Vein endothelial cell (primary cell): ENCODE data around the gene TMA7B. TPM values are rescaled to one million over a fixed set of nuclear protein-coding genes. Genes with fewer than 3 reads are reported as not detected.

Experiments used
- total RNA-seq: library from RNA; depleted of rRNA; stranded (reverse); fragments of >200 nt; gene quantifications from 2 replicates; pipeline ENCODE4 v1.2.3, GENCODE V29; 2012

TMA7B gene
- total RNA-seq: not detected in 2 replicates

DNA sequence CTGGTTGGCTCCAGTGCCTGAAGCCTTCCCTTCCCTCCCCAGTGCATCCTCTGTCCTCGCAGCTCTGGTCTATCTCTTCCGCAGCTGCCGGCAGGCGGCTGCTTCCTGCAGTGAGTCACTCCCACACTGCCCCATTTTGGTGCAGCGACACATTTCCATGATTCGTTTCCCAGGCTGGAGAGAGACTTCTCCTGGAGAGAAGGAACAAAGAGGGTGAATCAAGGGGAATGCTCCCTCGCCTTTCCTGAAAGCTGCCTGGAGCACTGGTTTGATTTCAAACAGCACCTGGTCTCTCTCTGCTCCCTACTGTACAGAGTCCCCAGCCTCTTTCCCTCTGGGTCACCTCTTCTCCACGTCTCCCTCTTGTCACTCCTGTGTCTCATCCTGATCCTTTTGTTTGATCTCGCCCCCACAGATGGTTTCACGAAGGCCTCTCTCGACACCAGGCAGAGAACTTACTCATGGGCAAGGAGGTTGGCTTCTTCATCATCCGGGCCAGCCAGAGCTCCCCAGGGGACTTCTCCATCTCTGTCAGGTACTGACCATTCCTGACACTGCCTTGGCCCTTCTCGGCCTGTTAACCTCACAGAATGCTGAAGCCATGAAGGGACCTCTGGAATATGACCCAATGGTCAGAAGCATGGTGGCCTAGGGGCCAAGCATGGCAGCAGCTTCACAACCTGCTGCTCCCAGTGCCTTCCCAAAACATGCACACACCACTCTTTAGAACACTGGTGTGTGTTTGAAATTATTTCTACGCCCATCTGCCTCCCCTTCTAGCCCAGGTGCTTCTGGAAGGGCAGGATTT is at the start of gene TMA7B:
Gene TMA7B (plus strand): TSS at position 758 of the 808 bp plus-strand sequence. CDS start 3,978 bp downstream, outside the sequence.

DNA sequence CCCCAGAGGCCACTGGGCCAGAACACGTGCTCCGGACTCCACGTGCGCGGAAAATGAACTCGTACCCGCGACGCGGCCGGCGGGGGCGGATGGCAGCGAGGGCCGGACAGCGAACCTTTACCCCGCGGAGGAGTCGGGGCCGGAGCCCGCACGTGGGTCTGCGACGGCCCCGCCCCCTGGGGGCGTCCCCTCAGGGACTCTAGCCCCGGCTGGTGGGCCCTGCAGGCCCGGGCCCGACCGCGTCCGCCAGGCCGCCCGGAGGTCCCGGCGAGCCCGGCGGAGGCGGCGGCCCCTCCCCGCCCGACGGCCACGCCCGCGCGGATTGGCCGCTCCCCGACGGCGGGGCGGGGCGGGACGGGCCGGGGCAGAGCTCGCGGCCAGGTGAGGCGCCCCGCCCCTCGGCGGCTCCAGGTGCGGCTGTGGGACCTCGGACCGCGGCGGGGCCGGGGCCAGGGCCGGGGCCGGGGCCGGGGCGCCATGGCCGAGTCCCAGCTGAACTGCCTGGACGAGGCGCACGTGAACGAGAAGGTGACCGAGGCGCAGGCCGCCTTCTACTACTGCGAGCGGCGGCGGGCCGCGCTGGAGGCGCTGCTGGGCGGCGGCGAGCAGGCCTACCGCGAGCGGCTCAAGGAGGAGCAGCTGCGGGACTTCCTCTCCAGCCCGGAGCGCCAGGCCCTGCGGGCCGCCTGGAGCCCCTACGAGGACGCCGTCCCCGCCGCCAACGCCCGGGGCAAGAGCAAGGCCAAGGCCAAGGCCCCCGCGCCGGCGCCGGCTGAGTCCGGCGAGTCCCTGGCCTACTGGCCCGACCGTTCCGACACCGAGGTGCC is 34.6 kb downstream of the TMA7B start, which contains the start of gene FAM83F:
Gene FAM83F (plus strand): TSS at position 389 of the 827 bp plus-strand sequence. CDS start 89 bp downstream, at position 478.

Other genes starting within 250 kb of the TMA7B start
- gene ENTHD1, start 66.6 kb upstream of the TMA7B start, total RNA-seq: not detected in 2 replicates
- gene GRAP2, start 59.3 kb upstream of the TMA7B start, total RNA-seq: not detected in 2 replicates
- not detected in 2 replicates for gene FAM83F, start 34.6 kb downstream of the TMA7B start, total RNA-seq
- gene TNRC6B, start 217.5 kb downstream of the TMA7B start, total RNA-seq: 33.7 and 36.6 TPM in 2 replicates